Type B pancreatic cell (in vitro differentiated cells): ENCODE results near the gene AFG3L2. TPM values are rescaled to one million over a fixed set of nuclear protein-coding genes. Genes with fewer than 3 reads are reported as not detected.

Source experiments
- DNase-seq: peaks from one replicate; pipeline ENCODE4 v3.0.0; 2021; ENCODE audit warnings: mixed read lengths; ENCODE audit not compliant: unreplicated experiment; ENCODE audit errors: extremely low spot score
- H3K27ac Mint-ChIP-seq: 2 replicates; pipeline ENCODE4 v1.8.0; 2021; ENCODE audit warnings: mild to moderate bottlenecking, mixed read lengths
- H3K27me3 Mint-ChIP-seq: 2 replicates; pipeline ENCODE4 v1.8.0; 2021; ENCODE audit warnings: mixed read lengths
- H3K36me3 Mint-ChIP-seq: 2 replicates; pipeline ENCODE4 v1.8.0; 2021; ENCODE audit warnings: mixed read lengths
- H3K4me1 Mint-ChIP-seq: one replicate; pipeline ENCODE4 v1.8.0; 2021; ENCODE audit warnings: mixed read lengths; ENCODE audit not compliant: unreplicated experiment
- H3K4me3 Mint-ChIP-seq: 2 replicates; pipeline ENCODE4 v1.8.0; 2021; ENCODE audit warnings: mild to moderate bottlenecking, mixed read lengths
- H3K9me3 Mint-ChIP-seq: 2 replicates; pipeline ENCODE4 v1.8.0; 2021; ENCODE audit warnings: mixed read lengths
- CTCF ChIP-seq: fragments of 200-600 bp; sonication (generic); conservative IDR thresholded peaks from 2 replicates; pipeline ENCODE4 v1.5.0; 2021; ENCODE audit warnings: antibody characterized with exemption, mild to moderate bottlenecking
- total RNA-seq: library from RNA; stranded (reverse); gene quantifications from 2 replicates; pipeline ENCODE4 v1.2.1, GENCODE V29; 2021; ENCODE audit warnings: low replicate concordance

The AFG3L2 gene
- total RNA-seq, 1 donor from 2014 or later: 56.0 TPM

- peak overlapping the region; percentile 31 for H3K27ac Mint-ChIP-seq
These were observed 77.2 kb downstream of the AFG3L2 start for GRCh38 chr18:12299862-12300261.

DNA sequence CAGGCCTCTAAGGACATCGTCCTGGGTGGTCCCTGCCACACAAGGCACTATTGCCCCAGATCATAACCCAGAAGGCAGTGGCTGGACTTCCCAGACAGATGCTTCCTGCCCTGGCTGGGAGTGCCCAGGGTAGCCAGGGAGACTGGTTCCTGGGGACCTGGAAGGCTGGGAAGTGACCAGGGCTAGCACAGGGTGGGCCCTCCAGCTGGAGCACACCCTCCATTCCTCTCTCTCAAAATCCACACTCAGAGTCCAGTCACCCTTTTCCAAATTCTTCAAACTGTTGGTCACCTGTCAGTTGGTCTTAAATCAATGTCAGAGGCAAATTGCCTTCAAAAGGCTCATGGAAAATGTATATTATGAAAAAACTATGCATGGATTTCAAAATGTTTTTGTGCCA is 80.6 kb downstream of the AFG3L2 start:
- peak overlapping the region; percentile 29 for H3K27ac Mint-ChIP-seq
- no peak for DNase-seq
- H3K4me1 Mint-ChIP-seq: no peaks in the 10 kb centered on the region
- H3K27me3 Mint-ChIP-seq: peaks cover 6% of the 10 kb centered on the region
- no peaks in the 10 kb centered on the region for H3K36me3 Mint-ChIP-seq
- H3K4me3 Mint-ChIP-seq: no peak overlapping the region
- H3K9me3 Mint-ChIP-seq: no peaks in the 10 kb centered on the region
- no peak for TF ChIP-seq CTCF

More at GRCh38 chr18:12299862-12300261, 77.2 kb downstream of the AFG3L2 start:
- DNase-seq: no peak
- H3K36me3 Mint-ChIP-seq: no peaks in the 10 kb centered on the region
- TF ChIP-seq CTCF: no peak
- H3K4me3 Mint-ChIP-seq: no peak overlapping the region
- no peaks in the 10 kb centered on the region for H3K9me3 Mint-ChIP-seq
- H3K27me3 Mint-ChIP-seq: peaks cover 8% of the 10 kb centered on the region
- no peaks in the 10 kb centered on the region for H3K4me1 Mint-ChIP-seq

- TF ChIP-seq CTCF: no peak
- Mint-ChIP-seq H3K27ac (no peak overlapping the region), H3K4me3 (no peak overlapping the region)
These were observed 81.0 kb downstream of the AFG3L2 start for GRCh38 chr18:12296087-12296403.

DNA sequence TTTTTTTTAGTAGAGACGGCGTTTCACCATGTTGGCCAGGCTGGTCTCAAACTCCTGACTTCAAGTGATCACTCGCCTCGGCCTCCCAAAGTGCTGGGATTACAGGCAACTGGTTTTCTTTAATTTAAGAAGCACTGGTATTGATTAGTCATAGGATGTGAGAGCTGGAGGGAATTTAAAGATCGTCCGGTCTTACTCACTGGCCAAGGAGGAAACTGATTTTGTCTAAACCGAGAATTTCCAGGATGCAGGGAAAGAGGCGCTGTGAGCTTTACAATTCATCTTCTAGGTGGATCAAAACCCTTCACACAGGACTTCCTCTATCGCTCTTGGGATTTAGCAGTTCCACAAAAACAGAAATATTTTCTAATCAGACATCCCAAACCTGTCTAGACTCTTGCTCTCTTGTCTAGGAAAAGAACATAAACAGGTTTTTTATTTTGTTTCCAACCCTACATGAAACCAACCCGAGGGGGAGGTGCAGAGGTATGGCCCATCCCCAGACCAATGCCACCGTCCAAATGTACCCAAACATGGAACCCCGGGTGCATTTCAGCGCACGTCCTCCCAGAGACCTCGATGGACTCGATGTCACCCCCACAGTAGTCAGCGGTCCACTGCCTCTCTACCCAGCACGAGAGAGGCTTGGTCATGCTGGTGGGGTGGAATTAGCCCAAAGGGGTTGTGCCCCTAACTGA is 81.5 kb downstream of the AFG3L2 start:
- H3K9me3 Mint-ChIP-seq: no peaks in the 10 kb centered on the region
- H3K4me1 Mint-ChIP-seq: no peaks in the 10 kb centered on the region
- DNase-seq: no peak
- no peak for TF ChIP-seq CTCF
- no peak overlapping the region for H3K4me3 Mint-ChIP-seq
- H3K27ac Mint-ChIP-seq: no peak overlapping the region
- H3K27me3 Mint-ChIP-seq: peaks cover 8% of the 10 kb centered on the region
- no peaks in the 10 kb centered on the region for H3K36me3 Mint-ChIP-seq

More at GRCh38 chr18:12296087-12296403, 81.0 kb downstream of the AFG3L2 start:
- Mint-ChIP-seq H3K9me3 (no peaks in the 10 kb centered on the region), H3K4me1 (no peaks in the 10 kb centered on the region), H3K36me3 (no peaks in the 10 kb centered on the region), H3K27me3 (peaks cover 8% of the 10 kb centered on the region)
- no peak for DNase-seq

DNA sequence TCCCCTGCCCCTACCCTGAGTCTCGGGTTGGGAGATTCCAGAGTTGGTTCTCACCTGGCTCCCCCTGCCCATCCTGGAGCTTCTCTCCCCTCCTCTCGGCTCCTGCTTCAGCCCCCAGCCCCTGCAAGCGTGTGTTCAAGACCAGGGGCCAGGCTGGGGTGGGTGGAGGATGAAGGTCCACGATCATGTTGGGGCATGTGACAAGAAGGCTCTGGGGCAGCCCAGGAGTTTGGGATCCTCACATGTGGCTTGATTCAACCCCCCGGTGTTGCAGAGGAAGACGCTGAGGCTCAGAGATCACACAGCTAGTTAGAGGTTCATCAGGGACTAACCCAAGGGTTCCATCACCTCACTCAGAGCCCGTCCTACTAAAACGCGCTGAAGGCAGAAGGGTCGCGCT is 83.2 kb downstream of the AFG3L2 start:
- no peak for DNase-seq
- TF ChIP-seq CTCF: no peak
- Mint-ChIP-seq H3K4me3 (no peak overlapping the region), H3K27me3 (peaks cover 15% of the 10 kb centered on the region), H3K4me1 (peaks cover 5% of the 10 kb centered on the region), H3K9me3 (no peaks in the 10 kb centered on the region), H3K27ac (no peak overlapping the region), H3K36me3 (no peaks in the 10 kb centered on the region)

DNA sequence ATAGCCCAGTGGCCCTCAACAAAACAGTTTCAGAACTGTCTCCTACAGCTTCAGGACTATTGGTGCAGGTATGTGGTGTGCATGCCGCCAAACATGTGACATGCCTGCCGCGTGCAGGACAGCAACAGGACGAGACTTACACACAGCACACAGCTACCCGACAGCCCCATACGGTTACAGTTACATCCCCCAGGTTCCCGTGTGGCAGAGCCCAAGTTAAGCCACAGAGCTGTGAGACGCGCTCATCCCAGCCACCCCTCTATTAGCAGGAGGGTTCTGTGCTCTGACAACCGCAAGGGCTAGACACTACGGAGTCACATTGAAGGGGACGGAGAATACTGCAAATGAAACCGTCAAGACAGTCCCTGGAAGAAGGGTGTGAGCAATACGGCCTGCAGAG is 85.3 kb downstream of the AFG3L2 start:
- Mint-ChIP-seq H3K27ac (no peak overlapping the region), H3K4me3 (no peak overlapping the region), H3K9me3 (no peaks in the 10 kb centered on the region), H3K36me3 (no peaks in the 10 kb centered on the region), H3K27me3 (peaks cover 31% of the 10 kb centered on the region), H3K4me1 (peaks cover 16% of the 10 kb centered on the region)
- no peak for TF ChIP-seq CTCF
- no peak for DNase-seq
